GM12878 (cell line): ENCODE results near the gene POC5. TPM values are rescaled to one million over a fixed set of nuclear protein-coding genes. Genes with fewer than 3 reads are reported as not detected.

Source experiments
- BMI1 ChIP-seq: fragments of 450-650 bp; IDR thresholded peaks from 2 replicates; pipeline ENCODE4 v1.6.1; 2016; ENCODE audit warnings: mild to moderate bottlenecking, moderate library complexity, borderline replicate concordance
- DPF2 ChIP-seq: fragments of 450-650 bp; IDR thresholded peaks from 2 replicates; pipeline ENCODE4 v1.6.1; 2017; ENCODE audit warnings: mild to moderate bottlenecking
- IRF3 ChIP-seq: fragments of 450-650 bp; IDR thresholded peaks from 2 replicates; pipeline ENCODE4 v1.6.1; 2014; ENCODE audit warnings: mild to moderate bottlenecking
- IRF5 ChIP-seq: fragments of 450-650 bp; IDR thresholded peaks from 2 replicates; pipeline ENCODE4 v1.6.1; 2017; ENCODE audit warnings: borderline replicate concordance
- PKNOX1 ChIP-seq: fragments of 450-650 bp; IDR thresholded peaks from 2 replicates; pipeline ENCODE4 v1.6.1; 2016; ENCODE audit warnings: mild to moderate bottlenecking
- PML ChIP-seq: IDR thresholded peaks from 2 replicates; pipeline ENCODE4 v1.6.1; 2012; ENCODE audit warnings: low read length, inconsistent platforms
- RELA ChIP-seq: fragments of 450-650 bp; IDR thresholded peaks from 2 replicates; pipeline ENCODE4 v1.8.0; 2014; ENCODE audit warnings: borderline replicate concordance; ENCODE audit not compliant: partially characterized antibody
- REST ChIP-seq: IDR thresholded peaks from 2 replicates; pipeline ENCODE4 v1.6.1; 2012; ENCODE audit warnings: mild to moderate bottlenecking, low read depth, low read length
- SIX5 ChIP-seq: IDR thresholded peaks from 2 replicates; pipeline ENCODE4 v1.6.1; 2011; ENCODE audit warnings: mild to moderate bottlenecking, low read depth, low read length, moderate library complexity; ENCODE audit not compliant: severe bottlenecking
- TBL1XR1 ChIP-seq: IDR thresholded peaks from 2 replicates; pipeline ENCODE4 v1.6.1; 2012; ENCODE audit warnings: low read depth, low read length, improper control_type of control experiment
- USF1 ChIP-seq: IDR thresholded peaks from 2 replicates; pipeline ENCODE4 v1.6.1; 2011; ENCODE audit warnings: borderline replicate concordance, low read depth, mild to moderate bottlenecking, moderate library complexity, mixed read lengths, low read length; ENCODE audit not compliant: insufficient read depth; ENCODE audit errors: extremely low read length
- ZBTB33 ChIP-seq: fragments of 450-650 bp; IDR thresholded peaks from 2 replicates; pipeline ENCODE4 v1.6.1; 2017; ENCODE audit warnings: mild to moderate bottlenecking
- ZNF592 ChIP-seq: fragments of 450-650 bp; IDR thresholded peaks from 2 replicates; pipeline ENCODE4 v1.6.1; 2017; ENCODE audit warnings: mild to moderate bottlenecking, moderate library complexity
- ZZZ3 ChIP-seq: IDR thresholded peaks from 2 replicates; pipeline ENCODE4 v1.6.1; 2011; ENCODE audit warnings: low read depth; ENCODE audit not compliant: control insufficient read depth, insufficient read length
- polyA plus RNA-seq, 11 experiments: library from polyadenylated mRNA; depleted of rRNA in 4 of 11; unstranded in 6 of 11; stranded (reverse) in 5 of 11; fragments of >200 nt; fragmentation: Nextera tagmentation in 4 of 11; fragmentation: Illumina TruSeq in 1 of 11; extraction: Ambion mirVana in 4 of 11; extraction: Trizol in 1 of 11; gene quantifications; 1 replicate in 1 of 11; 2 replicates in 10 of 11; pipeline versions ENCODE4 v1.2.1 to v1.2.3, GENCODE V29; 2011 to 2016; ENCODE audit warnings: inconsistent platforms in 2 of 11, missing spikeins in 2 of 11, low read depth in 1 of 11
- total RNA-seq, 4 experiments: library from RNA; depleted of rRNA in 3 of 4; stranded (reverse); fragments of >200 nt in 3 of 4; fragmentation: Illumina TruSeq in 1 of 4; extraction: Trizol in 1 of 4; gene quantifications; 2 replicates each; pipeline versions ENCODE4 v1.2.1 to v1.2.3, GENCODE V29; 2013 to 2021

The POC5 gene
- total and polyA plus RNA-seq, 10 of the 15 experiments (the other 5 are each of a cell fraction or from before 2014, with no cell fraction given): 13.1 to 25.6 (median 21.8) TPM

- TF ChIP-seq ZBTB33 (no peak), IRF5 (no peak), DPF2 (no peak), BMI1 (no peak), IRF3 (no peak), PKNOX1 (no peak), USF1 (no peak), REST (no peak), TBL1XR1 (no peak), SIX5 (no peak), ZNF592 (no peak), RELA (no peak), PML (no peak), ZZZ3 (no peak)
Measured at GRCh38 chr5:75668977-75669689, 48.1 kb downstream of the POC5 start (continued).
